ENCODE measurements around the gene PERM1.
"Not testable (repeated sequence)": the region's sequence is repeated elsewhere in the genome, so short reads cannot be mapped to it uniquely, and the experiment has no call there.

The PERM1 gene, protein sequence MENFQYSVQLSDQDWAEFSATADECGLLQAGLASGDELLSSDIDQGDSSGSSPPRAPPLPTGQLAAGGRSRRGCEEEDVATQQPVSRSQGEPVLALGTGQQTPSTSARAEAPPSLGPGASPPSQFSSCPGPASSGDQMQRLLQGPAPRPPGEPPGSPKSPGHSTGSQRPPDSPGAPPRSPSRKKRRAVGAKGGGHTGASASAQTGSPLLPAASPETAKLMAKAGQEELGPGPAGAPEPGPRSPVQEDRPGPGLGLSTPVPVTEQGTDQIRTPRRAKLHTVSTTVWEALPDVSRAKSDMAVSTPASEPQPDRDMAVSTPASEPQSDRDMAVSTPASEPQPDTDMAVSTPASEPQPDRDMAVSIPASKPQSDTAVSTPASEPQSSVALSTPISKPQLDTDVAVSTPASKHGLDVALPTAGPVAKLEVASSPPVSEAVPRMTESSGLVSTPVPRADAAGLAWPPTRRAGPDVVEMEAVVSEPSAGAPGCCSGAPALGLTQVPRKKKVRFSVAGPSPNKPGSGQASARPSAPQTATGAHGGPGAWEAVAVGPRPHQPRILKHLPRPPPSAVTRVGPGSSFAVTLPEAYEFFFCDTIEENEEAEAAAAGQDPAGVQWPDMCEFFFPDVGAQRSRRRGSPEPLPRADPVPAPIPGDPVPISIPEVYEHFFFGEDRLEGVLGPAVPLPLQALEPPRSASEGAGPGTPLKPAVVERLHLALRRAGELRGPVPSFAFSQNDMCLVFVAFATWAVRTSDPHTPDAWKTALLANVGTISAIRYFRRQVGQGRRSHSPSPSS

DNA sequence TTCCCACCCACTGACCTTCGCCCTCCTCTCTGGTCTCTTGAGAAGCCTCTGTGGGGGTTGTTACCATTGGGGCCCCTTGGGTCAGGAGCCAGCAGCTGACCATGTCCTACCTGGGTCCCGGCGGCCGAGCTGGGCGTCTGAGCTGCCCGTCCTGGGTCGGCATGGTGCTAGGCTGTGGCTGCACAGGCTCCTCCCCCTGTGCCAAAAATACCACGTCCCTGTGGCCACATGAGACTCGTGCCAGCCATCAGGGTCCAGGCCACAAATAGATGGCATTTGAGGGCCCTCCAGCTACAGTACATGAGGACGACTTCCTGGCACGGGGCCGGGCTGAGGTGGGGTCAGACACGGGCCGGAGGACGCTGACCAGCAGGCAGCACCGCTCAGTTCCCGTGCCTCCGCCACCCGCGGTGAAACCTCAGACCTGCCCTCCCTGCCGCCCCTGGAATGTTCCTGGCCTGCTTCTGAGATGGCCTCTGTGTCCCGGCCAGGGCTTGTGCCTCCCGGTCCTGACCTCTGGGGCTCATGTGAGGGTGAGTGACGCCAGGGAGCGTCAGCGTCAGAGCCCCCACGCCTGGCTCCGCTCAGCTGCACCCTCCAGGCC, at the start of gene PERM1:
PERM1 (minus strand) TSS at position 139 of the 604 bp plus-strand sequence. CDS start 1,064 bp downstream, outside the sequence.
- DNase-seq (ENCODE audit: low read depth): no peak

GRCh38 chr1:1030867-1031658, 49.2 kb upstream of the PERM1 start:
- DNase-seq (ENCODE audit: low read depth): not testable (repeated sequence)

DNA sequence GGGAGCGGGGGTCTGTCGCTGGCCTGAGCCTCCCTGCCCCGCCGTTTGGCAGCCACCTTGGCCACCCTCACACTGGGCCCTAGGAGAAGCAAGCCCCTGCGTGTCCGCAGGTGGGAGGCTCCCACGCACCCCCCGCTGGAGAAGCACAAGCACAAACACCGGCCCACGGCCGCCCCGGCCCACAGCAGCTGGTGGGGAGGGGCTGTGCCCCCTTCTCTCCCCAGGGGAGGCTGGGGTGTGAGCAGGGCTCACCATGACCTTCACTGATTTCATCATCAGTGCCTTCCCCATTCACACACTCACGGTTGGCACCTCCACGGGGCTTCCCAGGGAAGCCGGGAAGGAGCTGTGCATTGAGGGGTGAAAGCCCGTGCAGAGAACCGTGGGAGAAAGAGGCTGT, 45.9 kb upstream of the PERM1 start:
- no peak for DNase-seq (ENCODE audit: low read depth)

- DNase-seq (ENCODE audit: low read depth): no peak
Measured at GRCh38 chr1:1026599-1027413, 44.9 kb upstream of the PERM1 start.

DNA sequence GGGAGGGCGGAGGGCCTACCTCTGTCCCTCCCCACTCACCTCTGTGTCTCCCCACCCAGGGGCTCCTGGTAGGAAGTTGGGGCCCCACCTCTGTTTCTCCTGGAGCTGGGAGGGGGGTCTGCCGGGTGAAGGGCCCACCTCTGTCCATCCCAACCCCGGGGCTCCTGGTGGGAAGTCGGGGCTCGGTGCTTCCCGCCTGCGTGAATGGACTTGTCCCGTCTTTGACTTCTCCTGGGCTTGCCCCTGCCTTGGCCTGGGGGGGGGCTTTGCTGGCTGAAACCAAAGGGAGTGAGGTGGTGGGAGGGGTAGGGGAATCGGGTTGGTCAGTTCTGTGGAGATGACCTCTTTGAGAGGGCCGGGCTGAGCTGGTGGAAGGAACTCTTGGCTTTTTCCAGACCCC, 43.8 kb upstream of the PERM1 start:
- no peak for DNase-seq (ENCODE audit: low read depth)

GRCh38 chr1:1024771-1025699, 43.1 kb upstream of the PERM1 start:
- peak; percentile 55 for DNase-seq (ENCODE audit: low read depth)

- no peak for DNase-seq (ENCODE audit: low read depth)
Measured at GRCh38 chr1:1024149-1024770, 42.4 kb upstream of the PERM1 start.

GRCh38 chr1:1023700-1024099, 41.8 kb upstream of the PERM1 start:
- DNase-seq (ENCODE audit: low read depth): no peak

DNA sequence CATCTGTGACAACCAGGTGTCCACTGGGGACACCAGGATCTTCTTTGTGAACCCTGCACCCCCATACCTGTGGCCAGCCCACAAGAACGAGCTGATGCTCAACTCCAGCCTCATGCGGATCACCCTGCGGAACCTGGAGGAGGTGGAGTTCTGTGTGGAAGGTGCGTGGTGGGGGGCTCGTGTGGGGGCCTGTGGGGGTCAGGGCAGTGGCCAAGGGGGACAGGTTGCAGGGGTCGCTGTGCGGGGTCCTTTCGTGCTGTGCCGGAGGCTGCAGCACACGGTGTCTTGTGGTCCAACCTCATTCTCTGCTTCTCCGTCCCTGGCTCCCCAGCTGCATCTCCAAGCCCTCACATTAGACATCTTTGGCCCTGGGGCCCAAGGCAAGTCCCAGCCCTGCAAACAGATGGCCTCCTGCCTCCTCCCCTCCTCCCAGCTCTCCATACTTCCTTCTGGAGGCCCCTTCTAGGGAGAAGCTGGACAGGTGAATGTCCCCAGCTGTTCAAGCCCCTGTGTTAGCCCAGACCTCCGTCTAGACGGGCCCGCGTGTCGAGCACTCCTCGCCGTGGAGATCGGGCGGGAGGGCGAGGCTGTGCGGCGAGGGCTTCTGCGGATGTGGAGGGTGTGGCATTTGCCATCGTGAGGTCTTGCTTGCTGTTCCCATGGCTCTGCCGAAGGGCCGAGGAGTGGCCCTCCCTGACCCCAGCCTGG, 40.6 kb upstream of the PERM1 start:
- DNase-seq (ENCODE audit: low read depth): no peak

DNA sequence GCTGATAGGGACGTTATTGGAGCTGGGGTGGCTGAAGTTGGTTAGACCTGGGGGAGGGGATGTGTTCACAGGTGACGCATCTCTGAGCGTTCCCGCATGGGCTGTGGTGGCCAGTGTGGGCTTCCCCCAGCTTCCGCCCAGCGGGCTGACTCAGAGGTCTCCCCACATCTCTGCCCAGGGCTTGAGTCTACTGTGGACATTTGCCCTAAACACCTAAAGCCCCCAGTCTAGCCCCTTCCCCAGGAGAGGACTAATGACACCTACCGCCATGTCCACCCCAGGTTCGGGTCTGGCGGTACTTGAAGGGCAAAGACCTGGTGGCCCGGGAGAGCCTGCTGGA, 40.0 kb upstream of the PERM1 start:
- peak; percentile 78 for DNase-seq (ENCODE audit: low read depth)

DNA sequence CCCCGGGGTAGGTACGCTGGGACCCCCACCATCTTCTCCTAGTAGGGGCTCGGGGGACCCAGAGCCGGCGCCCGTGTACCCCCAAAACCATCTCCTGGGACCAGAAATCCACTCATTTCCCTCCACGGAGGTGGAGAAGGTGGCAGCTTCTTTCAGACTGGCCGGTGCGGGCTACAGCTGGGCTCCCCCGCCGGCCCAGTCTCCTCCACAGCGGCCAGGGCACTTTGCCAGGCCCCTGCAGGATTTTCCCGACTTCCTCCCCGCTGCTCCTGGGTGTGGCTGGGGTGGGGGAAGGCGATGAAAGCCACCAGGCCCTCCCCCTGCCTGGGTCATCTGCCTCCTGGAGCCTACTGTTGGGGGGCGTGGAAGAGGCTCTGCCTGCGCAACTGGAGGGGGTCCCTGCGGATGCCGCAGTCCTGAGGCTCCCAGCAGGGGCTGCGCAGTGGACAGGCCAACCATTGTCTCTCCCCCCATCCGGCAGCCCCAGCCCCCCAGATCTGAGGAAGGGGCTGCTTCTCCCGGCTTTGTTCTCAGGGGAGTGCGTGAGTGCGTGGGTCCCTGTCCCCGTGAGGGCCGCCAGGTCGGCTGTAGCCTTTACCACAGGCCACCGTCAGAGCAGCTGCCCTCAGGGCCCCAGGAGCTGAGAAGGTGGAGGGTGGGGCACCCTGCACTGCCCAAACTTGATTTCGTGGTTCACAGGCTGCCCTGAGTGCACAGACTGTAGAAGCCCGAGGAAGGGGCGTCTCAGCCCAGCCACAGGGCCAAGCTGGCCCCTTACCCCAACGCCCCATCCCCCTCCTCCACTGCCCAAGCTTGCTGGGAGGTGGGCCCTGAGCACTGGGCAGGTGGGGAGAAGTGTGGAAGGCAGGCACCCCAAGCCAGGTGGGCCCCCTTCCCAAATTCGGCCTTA, 39.4 kb upstream of the PERM1 start:
- peak; percentile 69 for DNase-seq (ENCODE audit: low read depth)

DNA sequence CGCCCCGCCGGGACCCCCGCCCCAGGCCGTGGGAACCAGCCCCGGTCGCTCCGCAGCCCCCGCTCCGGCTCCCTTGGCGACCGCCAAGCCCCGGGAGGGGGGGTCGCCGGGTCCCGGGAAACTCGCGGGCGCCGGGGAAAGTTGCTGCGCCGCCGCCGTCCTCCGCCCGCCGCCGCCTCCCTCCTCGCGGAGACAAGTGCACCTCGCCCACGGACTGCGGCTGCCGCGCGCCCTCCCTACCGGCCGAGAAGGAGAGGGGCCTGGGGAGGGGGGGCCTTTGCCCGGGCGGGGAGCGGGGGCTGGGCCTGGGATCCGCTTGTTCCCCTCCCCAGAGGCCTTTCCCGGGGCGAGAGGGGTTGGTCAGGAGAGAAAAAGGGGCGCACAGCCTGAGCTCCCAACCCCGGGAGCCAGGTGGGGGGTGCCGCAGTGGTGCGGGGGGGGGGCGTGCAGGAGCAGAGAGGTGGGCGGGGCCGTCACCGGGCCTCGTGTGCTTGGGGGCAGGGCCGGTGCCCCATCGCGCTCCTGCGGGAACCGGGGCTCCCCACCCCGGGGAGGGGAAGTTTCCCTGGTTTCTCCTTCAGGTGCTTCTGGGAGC, 38.6 kb upstream of the PERM1 start:
- DNase-seq (ENCODE audit: low read depth): no peak

DNA sequence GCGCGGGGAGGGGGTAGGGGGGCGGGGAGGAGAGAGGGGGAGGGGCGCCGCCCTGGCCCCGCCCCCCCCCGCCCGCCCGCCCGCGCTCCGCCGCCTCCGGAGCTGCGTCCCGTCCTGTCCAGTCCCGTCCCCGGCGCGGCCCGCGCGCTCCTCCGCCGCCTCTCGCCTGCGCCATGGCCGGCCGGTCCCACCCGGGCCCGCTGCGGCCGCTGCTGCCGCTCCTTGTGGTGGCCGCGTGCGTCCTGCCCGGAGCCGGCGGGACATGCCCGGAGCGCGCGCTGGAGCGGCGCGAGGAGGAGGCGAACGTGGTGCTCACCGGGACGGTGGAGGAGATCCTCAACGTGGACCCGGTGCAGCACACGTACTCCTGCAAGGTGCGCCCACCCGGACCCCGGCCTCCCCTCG, 38.1 kb upstream of the PERM1 start, which contains the start of gene AGRN:
AGRN (plus strand) TSS at position 121 of the 405 bp plus-strand sequence; CDS start at position 174, 53 bp downstream.
- DNase-seq (ENCODE audit: low read depth): no peak

DNA sequence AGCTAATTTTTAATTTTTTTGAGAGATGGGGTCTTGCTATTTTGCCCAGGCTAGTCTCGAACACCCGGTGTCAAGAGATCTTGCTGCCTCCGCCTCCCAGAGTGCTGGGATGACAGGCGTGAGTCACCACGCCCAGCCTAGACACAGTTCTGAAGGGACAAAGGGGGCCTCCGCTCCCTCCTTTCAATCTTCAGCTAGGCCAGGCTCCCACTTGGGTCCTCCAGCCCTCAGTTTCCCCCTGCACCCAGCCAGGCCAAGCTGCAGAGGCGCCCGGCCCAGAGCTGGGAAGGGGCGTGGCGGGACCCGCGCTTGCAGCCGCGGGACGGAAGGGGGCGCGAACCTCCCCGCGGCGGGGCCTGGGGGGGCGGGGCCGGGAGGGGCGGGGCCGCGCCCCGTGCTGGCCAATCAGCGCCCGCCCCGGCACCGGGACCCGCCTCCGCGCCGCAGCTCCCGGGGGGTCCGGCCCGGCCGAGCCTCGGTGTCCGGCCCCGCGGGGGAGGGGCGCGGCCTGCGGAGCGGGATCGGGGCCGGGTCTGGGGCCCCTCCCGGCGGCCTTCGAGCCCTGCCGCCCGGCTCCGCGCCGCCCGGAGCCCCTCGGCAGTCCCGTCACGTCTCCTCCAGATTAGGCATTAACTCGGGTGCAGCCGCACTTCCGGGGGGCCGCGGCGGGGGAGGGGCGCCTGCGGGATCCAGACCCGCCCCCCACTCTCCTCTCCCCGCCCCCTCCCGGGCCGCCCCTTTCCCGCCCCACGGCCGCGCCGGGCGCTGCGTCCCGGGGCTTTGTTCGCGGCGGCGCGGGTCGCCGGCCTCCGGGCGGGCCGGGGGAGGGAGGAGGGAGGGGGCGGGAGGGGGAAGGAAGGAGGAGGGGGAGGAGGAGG, 37.5 kb upstream of the PERM1 start:
- peak; percentile 70 for DNase-seq (ENCODE audit: low read depth)

- not testable (repeated sequence) for DNase-seq (ENCODE audit: low read depth)
Measured at GRCh38 chr1:1018321-1018685, 36.4 kb upstream of the PERM1 start.

All from amniotic epithelial cell (primary cell).